B cell (primary cell): ENCODE data around the gene DLG2. TPM values are rescaled to one million over a fixed set of nuclear protein-coding genes. Genes with fewer than 3 reads are reported as not detected.

Experiments used
- ATAC-seq: fragments of 200-7000 bp; cut with Tn5 transposase; one replicate; pipeline ENCODE4 v1.10.0; 2021; ENCODE audit warnings: low read depth, mild to moderate bottlenecking, moderate number of reproducible peaks, moderate library complexity
- CTCF ChIA-PET: fragments of 350-600 bp; sonication (Branson Sonifier 250); formaldehyde crosslinking; loops from one replicate; lab custom pipeline; 2021; ENCODE audit warnings: antibody characterized with exemption, inconsistent platforms; lab: Charles Lee
- POLR2A ChIA-PET: fragments of 350-600 bp; sonication (Branson Sonifier 250); formaldehyde crosslinking; loops from one replicate; lab custom pipeline; 2021; ENCODE audit warnings: antibody characterized with exemption; lab: Charles Lee
- DNase-seq: peaks from one replicate; pipeline ENCODE4 v3.0.0; 2013
- H2AFZ ChIP-seq: 2 replicates; pipeline ENCODE4 v1.6.1; 2012; ENCODE audit warnings: mild to moderate bottlenecking, low read depth, low read length; ENCODE audit not compliant: insufficient read depth, poor library complexity, severe bottlenecking
- H3K27ac ChIP-seq, 2 donors: 1 replicate in 1 of 2; 2 replicates in 1 of 2; pipeline ENCODE4 v1.5.1; 2012 to 2013; ENCODE audit warnings: low read length in 2 of 2, mild to moderate bottlenecking in 2 of 2, moderate library complexity in 1 of 2
- H3K27me3 ChIP-seq, 4 experiments: fragments of 200-600 bp in 1 of 4; sonication (generic) in 1 of 4; replicated peaks in 1 of 4; 1 replicate in 2 of 4; 2 replicates in 2 of 4; pipeline versions ENCODE4 v1.6.1 to v1.7.0; 2013 to 2016; ENCODE audit warnings: low read length in 3 of 4, mild to moderate bottlenecking in 2 of 4, mixed read lengths in 1 of 4, moderate library complexity in 1 of 4; ENCODE audit not compliant: insufficient read depth in 4 of 4, control insufficient read depth in 3 of 4; ENCODE audit errors: control extremely low read depth in 1 of 4
- H3K36me3 ChIP-seq, 2 experiments: replicated peaks in 1 of 2; 1 replicate in 1 of 2; 2 replicates in 1 of 2; pipeline versions ENCODE4 v1.6.1 to v1.7.1; 2013; ENCODE audit warnings: low read length in 1 of 2; ENCODE audit not compliant: insufficient read depth in 2 of 2, control insufficient read depth in 1 of 2; ENCODE audit errors: control extremely low read depth in 1 of 2, extremely low read depth in 1 of 2
- H3K4me1 ChIP-seq, 2 donors: fragments of 200-600 bp in 1 of 2; sonication (generic) in 1 of 2; 1 replicate in 1 of 2; 2 replicates in 1 of 2; pipeline versions ENCODE4 v1.5.1 to v1.6.1; 2013 to 2017; ENCODE audit warnings: low read length in 2 of 2; ENCODE audit not compliant: control insufficient read depth in 2 of 2, insufficient read depth in 2 of 2
- H3K4me2 ChIP-seq: replicated peaks from 2 replicates; pipeline ENCODE3; 2012; ENCODE audit warnings: mild to moderate bottlenecking, low read depth, low read length; ENCODE audit not compliant: poor library complexity, severe bottlenecking
- H3K4me3 ChIP-seq, 5 experiments: fragments of 200-600 bp in 1 of 5; sonication (generic) in 1 of 5; 1 replicate in 3 of 5; 2 replicates in 2 of 5; pipeline versions ENCODE4 v1.5.1 to v1.7.0; 2011 to 2016; ENCODE audit warnings: low read length in 4 of 5, mild to moderate bottlenecking in 4 of 5, low read depth in 2 of 5, control low read depth in 1 of 5, moderate library complexity in 1 of 5; ENCODE audit not compliant: insufficient read depth in 1 of 5; ENCODE audit errors: control extremely low read depth in 1 of 5, extremely low read depth in 1 of 5
- H3K79me2 ChIP-seq: fragments of 200-600 bp; sonication (generic); one replicate; pipeline ENCODE4 v1.6.0; 2016; ENCODE audit warnings: low read length; ENCODE audit not compliant: control insufficient read depth, insufficient read depth
- H3K9ac ChIP-seq: fragments of 200-600 bp; sonication (generic); 2 replicates; pipeline ENCODE4 v1.6.1; 2017; ENCODE audit warnings: mild to moderate bottlenecking, low read length, moderate library complexity
- H3K9me3 ChIP-seq, 3 donors: one replicate each; pipeline versions ENCODE4 v1.6.1 to v1.7.1; 2013; ENCODE audit warnings: low read length in 2 of 3; ENCODE audit not compliant: control insufficient read depth in 2 of 3, insufficient read depth in 1 of 3; ENCODE audit errors: control extremely low read depth in 1 of 3
- H4K20me1 ChIP-seq: 2 replicates; pipeline ENCODE4 v1.6.0; 2012; ENCODE audit warnings: mild to moderate bottlenecking, low read length; ENCODE audit not compliant: insufficient read depth, control insufficient read depth, poor library complexity, severe bottlenecking
- H3K27ac Mint-ChIP-seq: one replicate; pipeline ENCODE4 v1.8.0; 2021; ENCODE audit warnings: mixed read lengths
- H3K27me3 Mint-ChIP-seq: one replicate; pipeline ENCODE4 v1.8.0; 2021; ENCODE audit warnings: mixed read lengths
- H3K4me1 Mint-ChIP-seq: one replicate; pipeline ENCODE4 v1.8.0; 2021; ENCODE audit warnings: mixed read lengths
- H3K4me3 Mint-ChIP-seq: one replicate; pipeline ENCODE4 v1.8.0; 2021; ENCODE audit warnings: mixed read lengths
- H3K9me3 Mint-ChIP-seq: one replicate; pipeline ENCODE4 v1.8.0; 2022; ENCODE audit warnings: mixed read lengths; ENCODE audit not compliant: insufficient read depth
- CTCF ChIP-seq: fragments of 200-600 bp; IDR thresholded peaks from one replicate; pipeline ENCODE4 v1.8.0; 2022; ENCODE audit warnings: antibody characterized with exemption, mild to moderate bottlenecking
- EZH2 ChIP-seq: IDR thresholded peaks from 2 replicates; pipeline ENCODE4 v1.6.1; 2012; ENCODE audit warnings: borderline replicate concordance, low read depth, mild to moderate bottlenecking, moderate library complexity, low read length; ENCODE audit not compliant: insufficient read depth, poor library complexity, severe bottlenecking
- WGBS: methylation state at CpG from one replicate; pipeline ENCODE4 v1.1.5; 2013; ENCODE audit warnings: missing lambda C conversion rate; ENCODE audit not compliant: insufficient coverage; 5-methylcytosine and 5-hydroxymethylcytosine counted together
- intact Hi-C: fragments of 100-400 bp; cut with micrococcal nuclease; formaldehyde crosslinking; loops from one replicate; pipeline ENCODE4 v1.10.0; 2022
- polyA plus RNA-seq: library from polyadenylated mRNA; depleted of rRNA; stranded (reverse); fragments of >200 nt; gene quantifications from 2 replicates; pipeline ENCODE4 v1.2.3, GENCODE V29; 2012
- total RNA-seq, 2 donors: library from RNA; stranded (reverse); fragments of 120-200 nt in 1 of 2; gene quantifications; 1 replicate in 1 of 2; 2 replicates in 1 of 2; pipeline versions ENCODE4 v1.2.3 to v1.2.4, GENCODE V29; 2013 to 2022

Gene DLG2
- total and polyA plus RNA-seq, 2 donors (not counting 1 experiment from before 2014, with no cell fraction given) = 0.54 to 5.4 TPM

GRCh38 chr11:85263328-85263727, 363.8 kb downstream of the DLG2 start:
- H4K20me1 ChIP-seq = no peaks in the 10 kb centered on the region
- H3K9me3 ChIP-seq = no peaks in the 10 kb centered on the region
- no peak overlapping the region for H3K4me3 Mint-ChIP-seq
- ChIA-PET CTCF (no interaction called here), POLR2A (no interaction called here)
- TF ChIP-seq CTCF (no peak), EZH2 (no peak)
- no peak overlapping the region for H3K9ac ChIP-seq
- WGBS = 100% methylated on average over 2 of the region's 3 CpGs
- intact Hi-C loops = no loop called here
- H3K36me3 ChIP-seq = no peaks in the 10 kb centered on the region
- H3K4me2 ChIP-seq = no peak overlapping the region
- no peak for DNase-seq
- no peak overlapping the region for H3K27ac Mint-ChIP-seq
- no peaks in the 10 kb centered on the region for H3K27me3 ChIP-seq
- no peak overlapping the region for H3K4me3 ChIP-seq
- ATAC-seq = no peak
- no peaks in the 10 kb centered on the region for H3K4me1 Mint-ChIP-seq
- H3K27ac ChIP-seq = no peak overlapping the region
- no peaks in the 10 kb centered on the region for H3K27me3 Mint-ChIP-seq
- H3K9me3 Mint-ChIP-seq = no peaks in the 10 kb centered on the region
- no peaks in the 10 kb centered on the region for H3K79me2 ChIP-seq
- no peaks in the 10 kb centered on the region for H3K4me1 ChIP-seq
- no peak overlapping the region for H2AFZ ChIP-seq

- no peak overlapping the region for H3K4me3 ChIP-seq
- DNase-seq (no peak), ATAC-seq (no peak)
- no peak overlapping the region for H2AFZ ChIP-seq
- Mint-ChIP-seq H3K9me3 (peaks cover 2% of the 10 kb centered on the region), H3K4me1 (peaks cover 4% of the 10 kb centered on the region), H3K27me3 (no peaks in the 10 kb centered on the region), H3K4me3 (no peak overlapping the region), H3K27ac (no peak overlapping the region)
- intact Hi-C loops = no loop called here
- TF ChIP-seq EZH2 (no peak), CTCF (no peak)
- no peak overlapping the region for H3K9ac ChIP-seq
- POLR2A ChIA-PET = no interaction called here
- no peaks in the 10 kb centered on the region for H3K36me3 ChIP-seq
- H3K4me1 ChIP-seq = no peaks in the 10 kb centered on the region
- no peaks in the 10 kb centered on the region for H4K20me1 ChIP-seq
- H3K79me2 ChIP-seq = no peaks in the 10 kb centered on the region
- H3K27me3 ChIP-seq = no peaks in the 10 kb centered on the region
- no peak overlapping the region for H3K4me2 ChIP-seq
- CTCF ChIA-PET = no interaction called here
- peaks cover 0 to 13% (median 2%) of the 10 kb centered on the region in 3 donors for H3K9me3 ChIP-seq
- no peak overlapping the region for H3K27ac ChIP-seq
These were observed 369.3 kb downstream of the DLG2 start for GRCh38 chr11:85257837-85258236.
